HG03196 (cell line): ENCODE results near the gene MCMBP.
A peak's percentile ranks its signal among the peaks of the same experiment; 100 is the strongest.
"Not testable (repeated sequence)": the region's sequence is repeated elsewhere in the genome, so short reads cannot be mapped to it uniquely, and the experiment has no call there.

ENCODE experiments used
- ATAC-seq: cut with Tn5 transposase; IDR thresholded peaks from one replicate; pipeline ENCODE4 v1.9.1; 2021; ENCODE audit not compliant: unreplicated experiment

MCMBP gene, protein sequence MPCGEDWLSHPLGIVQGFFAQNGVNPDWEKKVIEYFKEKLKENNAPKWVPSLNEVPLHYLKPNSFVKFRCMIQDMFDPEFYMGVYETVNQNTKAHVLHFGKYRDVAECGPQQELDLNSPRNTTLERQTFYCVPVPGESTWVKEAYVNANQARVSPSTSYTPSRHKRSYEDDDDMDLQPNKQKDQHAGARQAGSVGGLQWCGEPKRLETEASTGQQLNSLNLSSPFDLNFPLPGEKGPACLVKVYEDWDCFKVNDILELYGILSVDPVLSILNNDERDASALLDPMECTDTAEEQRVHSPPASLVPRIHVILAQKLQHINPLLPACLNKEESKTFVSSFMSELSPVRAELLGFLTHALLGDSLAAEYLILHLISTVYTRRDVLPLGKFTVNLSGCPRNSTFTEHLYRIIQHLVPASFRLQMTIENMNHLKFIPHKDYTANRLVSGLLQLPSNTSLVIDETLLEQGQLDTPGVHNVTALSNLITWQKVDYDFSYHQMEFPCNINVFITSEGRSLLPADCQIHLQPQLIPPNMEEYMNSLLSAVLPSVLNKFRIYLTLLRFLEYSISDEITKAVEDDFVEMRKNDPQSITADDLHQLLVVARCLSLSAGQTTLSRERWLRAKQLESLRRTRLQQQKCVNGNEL

DNA sequence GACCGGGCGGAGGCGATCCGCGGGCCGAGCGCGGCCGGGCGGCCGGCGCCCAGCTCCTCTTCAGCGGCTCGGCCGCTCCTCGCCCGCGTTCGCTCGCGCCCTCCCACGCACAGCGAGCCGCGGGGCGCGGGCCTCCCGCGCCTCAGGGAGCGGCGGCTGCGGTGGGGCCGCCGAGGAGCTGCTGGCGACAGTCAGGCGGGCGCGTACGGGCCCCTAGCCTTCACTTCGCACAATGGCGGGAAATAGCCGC, at the start of gene MCMBP:
Gene MCMBP (minus strand): TSS at position 234 of the 250 bp plus-strand sequence. CDS start 259 bp downstream, outside the sequence.
- peak; percentile 24 for ATAC-seq

DNA sequence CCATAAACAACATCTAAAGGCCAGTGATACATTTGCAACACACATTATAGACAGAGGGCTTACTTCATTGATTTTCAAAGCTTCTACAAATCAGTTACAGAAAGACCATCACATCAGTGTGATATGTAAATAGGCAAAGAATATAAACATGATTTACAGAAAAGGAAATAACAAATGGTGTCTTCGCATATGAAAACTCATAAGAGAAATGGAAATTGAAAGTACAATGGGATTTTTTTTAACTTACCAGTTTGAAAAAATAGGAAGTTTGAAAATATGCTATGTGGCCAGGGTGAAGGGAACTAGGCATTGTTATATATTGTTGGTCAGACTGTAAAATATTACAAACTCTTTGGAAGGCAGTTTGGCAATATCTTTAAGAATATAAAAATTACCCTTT, 47.2 kb upstream of the MCMBP start:
- ATAC-seq, result no peak

DNA sequence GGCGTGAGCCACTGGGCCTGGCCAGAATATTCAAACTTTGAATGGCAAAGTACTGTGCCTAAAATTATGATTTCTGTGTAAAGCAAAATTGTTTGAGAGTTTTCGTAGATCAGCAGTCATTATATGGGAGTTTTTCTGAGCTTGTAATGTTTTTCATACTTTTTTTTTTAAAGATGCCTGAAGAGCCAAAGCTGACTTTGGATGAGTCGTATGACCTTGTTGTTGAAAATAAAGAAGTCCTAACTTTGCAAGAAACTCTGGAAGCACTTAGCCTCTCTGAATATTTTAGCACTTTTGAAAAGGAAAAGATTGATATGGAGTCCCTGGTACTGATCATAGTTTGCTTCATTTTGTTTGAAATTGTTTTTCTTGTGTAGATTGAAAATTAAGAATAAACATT, 46.6 kb upstream of the MCMBP start:
- no peak for ATAC-seq

DNA sequence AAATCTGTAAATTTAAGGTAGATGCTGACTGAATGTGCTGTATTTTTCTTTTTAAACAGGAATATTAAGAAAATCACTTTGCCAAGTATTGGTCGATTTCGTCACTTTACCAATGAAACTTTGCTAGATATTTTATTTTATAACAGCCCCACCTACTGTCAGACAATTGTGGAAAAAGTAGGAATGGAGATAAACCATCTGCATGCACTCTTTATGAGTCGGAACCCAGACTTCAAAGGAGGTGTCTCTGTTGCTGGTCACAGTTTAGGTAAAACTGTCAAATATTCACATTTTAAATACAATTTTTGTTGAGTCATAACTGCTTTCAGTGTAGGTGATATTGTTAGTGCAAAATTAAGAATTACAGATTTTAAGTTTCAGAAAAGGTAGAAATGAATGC, 45.1 kb upstream of the MCMBP start:
- no peak for ATAC-seq

DNA sequence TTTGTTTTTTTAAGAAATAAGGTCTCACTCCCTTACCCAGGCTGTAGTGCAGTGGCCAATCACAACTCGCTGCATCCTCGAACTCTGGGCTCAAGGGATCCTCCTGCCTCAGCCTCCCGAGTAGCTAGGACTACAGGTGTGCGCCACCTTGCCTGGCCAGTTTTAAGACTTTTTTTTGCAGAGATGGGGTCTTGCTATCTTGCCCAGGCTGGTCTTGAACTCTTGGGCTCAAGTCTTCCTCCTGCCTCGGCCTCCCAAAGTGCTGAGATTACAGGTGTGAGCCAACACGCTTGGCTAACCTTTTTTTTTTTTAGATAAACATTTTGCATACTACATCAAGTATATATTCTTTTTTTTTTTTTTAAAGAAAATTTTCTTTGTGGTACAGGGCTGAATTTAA, 38.0 kb upstream of the MCMBP start:
- ATAC-seq, result no peak

DNA sequence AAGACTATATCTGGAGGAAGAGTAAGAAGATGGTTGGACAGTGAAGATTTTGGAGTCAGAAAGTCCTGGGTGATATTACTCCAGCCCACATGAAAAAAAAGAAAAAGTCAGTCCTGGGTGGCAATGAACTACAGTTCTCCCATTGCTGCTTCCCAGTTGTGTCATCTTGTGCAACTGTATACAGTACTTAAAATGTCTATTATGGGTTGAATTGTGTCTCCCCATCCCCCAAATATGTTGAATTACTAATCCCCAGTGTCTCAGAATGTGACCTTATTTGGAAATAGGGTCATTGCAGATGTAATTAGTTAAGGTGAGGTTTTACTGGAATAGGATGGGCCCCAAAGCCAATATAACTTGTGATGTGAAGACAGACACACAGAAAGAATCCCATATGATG, 35.5 kb upstream of the MCMBP start:
- no peak for ATAC-seq

DNA sequence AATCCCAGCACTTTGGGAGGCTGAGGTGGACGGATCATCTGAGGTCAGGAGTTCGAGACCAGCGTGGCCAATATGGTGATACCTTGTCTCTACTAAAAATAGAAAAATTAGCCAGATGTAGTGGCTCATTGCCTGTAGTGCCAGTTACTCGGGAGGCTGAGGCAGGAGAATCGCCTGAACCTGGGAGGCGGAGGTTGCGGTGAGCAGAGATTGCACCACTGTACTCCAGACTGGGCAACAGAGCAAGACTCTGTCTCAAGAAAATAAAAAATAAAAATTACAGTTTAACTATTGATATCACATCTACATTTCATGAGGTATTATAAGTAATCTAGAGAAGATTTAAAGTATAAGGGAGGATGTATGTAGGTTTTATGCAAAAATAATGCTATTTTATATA, 35.1 kb upstream of the MCMBP start:
- ATAC-seq, result not testable (repeated sequence)

DNA sequence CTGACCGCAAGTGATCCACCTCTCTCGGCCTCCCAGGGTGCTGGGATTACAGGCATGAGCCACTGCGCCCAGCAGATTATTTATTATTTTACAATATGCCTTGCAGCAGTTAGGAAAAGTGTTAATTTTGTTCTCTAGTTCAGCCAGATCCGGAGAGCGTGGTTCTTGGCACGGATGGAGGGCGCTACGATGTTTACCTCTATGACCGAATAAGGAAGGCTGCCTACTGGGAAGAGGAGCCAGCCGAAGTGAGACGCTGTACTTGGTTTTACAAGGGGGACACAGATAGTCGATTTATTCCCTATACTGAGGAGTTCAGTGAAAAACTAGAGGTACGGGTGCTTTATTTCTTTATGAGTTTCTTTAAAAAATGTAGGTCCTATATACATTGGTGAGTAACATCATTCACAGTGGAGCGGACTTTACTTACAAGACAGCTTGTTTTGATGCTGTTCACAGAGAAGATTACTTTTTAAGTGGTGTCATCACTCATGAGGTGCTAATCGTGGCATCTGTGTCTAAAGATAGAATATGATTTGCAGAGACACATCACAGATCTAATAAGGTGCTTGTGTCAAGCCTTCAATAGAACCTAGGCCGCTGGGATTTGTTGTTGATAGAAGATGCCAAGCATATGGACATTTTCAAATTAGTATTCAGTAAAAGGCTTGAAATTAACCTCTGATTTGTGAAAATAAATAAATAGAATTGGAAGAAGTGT, 31.5 kb upstream of the MCMBP start:
- no peak for ATAC-seq

DNA sequence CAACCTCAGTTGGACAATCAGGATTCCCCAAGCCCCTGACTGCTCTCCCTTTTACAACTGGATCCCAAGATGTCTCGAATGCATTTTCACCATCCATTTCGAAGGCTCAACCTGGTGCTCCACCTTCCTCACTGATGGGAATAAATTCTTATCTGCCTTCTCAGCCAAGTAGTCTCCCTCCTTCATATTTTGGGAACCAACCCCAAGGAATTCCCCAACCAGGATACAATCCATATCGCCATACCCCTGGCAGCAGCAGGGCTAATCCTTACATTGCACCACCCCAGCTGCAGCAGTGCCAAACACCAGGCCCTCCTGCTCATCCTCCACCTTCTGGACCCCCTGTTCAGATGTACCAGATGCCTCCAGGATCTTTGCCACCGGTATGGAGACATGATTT, 25.9 kb upstream of the MCMBP start:
- ATAC-seq, result no peak

DNA sequence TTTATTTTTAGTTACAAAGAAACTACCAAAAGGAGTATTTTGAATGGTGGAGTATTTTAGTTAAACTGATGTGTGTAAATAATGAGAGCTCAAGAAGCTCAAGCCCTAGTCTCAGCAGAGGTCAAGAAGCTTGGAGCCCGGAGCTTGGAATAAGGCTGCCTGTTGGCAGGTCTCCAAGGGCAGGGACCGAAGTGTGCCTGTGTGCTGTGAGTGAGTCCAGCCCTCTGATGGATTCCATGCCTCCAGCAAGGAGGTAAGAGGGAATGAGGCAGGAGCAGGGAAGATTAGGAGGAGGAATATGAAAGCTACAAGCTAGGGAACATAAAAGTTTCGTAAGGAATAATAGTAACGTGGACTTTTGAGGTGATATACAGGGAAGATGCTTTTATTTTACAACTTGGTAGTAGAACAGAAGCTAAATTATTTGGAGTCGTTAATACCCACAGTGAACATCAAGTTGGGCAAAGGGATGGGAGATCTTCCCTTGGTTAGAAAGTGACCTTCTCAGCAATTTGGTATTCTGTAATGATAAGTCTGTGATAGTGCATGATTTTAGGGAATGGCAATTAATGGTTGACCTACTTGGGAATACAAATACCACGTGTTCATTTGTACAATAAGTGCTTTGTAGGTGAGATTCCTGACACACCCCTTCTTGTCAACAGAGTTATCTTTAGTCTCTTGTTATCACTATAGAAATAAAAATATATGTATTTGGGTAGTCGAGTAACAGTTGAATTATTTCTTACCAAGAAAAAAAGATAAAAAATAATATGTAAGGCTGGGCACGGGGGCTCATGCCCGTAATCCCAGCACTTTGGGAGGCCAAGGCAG, 24.5 kb upstream of the MCMBP start:
- ATAC-seq, result no peak

DNA sequence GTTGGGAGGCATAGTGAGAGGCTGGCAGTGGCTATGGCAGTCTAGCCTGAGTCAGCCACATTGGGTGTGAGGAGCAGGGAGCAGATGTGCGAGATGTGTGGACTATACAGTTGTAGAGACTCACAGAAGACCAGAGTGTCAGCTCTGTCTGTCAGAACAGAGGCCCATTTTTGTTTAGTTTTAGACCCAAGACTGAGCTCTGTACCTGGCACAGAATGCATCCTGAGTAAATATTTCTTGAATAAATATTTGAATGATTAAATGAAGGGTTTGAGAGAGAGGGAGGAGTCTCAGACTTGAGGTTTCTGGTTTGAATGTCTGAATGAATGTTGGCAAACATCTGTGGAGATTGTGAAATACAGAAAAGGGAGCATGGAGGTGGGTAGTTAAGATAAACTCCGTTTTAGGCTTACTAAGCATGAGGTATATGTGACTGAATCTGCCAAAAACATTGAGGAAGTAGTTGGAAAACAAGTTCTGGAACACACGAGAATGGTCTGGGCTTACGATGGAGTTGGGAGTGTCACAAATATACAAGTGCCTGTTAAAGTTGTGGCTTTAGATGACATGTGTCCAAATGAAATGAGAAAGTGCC, 23.5 kb upstream of the MCMBP start:
- no peak for ATAC-seq

DNA sequence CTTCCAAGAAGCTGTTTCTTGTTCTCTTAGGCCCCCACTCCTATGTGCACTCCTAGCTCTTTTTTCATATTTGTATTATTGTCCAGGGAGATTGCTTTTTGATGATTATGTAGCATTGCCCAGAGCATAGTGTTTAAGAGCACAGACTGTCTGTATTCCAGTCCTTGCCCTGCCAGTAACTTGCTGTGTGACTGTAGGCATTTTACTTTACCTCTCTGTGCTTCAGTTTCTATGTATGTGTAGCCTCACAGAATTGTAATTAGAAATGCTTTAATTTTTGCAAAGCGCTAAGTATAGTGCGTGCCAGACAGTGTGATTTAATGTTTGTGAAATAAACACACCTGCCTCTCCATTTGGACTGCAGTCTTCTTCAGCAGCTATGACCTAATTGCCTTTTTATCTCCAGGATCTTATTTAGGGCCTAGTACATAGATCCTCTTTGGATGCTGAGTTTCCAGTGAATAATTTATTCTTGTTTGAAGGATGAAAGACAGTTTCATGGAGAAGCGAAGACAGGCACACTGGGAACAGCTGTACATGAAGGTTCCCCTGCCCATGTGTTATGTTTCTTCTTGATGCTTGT, 21.3 kb upstream of the MCMBP start:
- no peak for ATAC-seq

DNA sequence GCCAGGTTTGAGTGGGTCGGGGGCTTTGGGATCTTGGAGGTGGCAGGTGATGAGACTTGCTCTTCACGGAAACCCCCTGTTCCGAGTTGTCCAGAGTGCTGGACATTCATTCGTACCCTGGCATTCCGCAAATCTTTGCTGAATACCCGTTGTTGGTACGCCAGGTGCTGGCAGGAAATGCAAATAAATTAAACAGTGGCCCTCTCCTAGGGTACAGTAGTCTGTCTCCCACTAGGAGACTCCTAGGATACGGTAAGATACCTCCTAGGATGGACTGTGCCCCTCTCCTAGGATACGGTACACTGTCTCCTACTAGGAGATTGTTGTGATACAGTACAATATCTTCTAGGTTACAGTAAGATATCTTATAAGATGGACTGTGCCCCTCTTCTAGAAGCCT, 20.4 kb upstream of the MCMBP start:
- ATAC-seq, result no peak

DNA sequence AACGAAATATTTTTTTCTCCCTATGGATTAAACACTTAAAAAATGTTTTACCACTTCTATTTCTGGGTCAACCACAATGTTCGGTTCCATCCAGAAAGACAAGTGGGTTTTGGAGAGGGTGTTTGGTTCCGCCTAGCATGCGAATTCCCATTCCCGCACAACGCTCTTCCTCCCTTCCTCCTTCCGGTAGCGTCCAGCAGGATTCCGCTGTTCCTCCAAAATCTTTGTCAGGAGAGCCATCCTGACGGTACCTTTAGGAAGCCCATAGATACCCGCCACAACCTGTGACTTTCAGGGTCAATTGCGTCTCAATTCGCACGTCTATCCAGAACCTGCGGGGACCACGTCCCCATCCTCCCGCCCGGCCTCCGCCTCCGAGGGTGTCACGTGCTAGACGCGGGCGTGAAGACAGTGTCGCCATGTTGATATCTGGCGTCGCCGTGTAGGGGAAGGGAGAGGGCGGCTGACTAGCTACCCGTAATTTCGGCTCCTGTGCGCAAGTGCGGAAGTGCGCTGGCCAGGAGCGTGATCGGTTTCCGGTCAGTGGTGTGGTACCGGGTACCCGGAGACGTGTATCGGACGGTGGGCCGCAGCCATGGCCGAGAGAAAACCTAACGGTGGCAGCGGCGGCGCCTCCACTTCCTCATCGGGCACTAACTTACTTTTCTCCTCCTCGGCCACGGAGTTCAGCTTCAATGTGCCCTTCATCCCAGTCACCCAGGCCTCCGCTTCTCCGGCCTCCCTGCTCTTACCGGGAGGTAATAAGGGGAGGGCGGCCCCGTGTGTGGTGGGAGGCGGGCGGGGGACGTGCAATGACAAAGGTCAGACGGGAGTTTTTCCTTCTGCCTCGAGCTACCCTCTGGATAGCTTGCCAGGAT, 19.8 kb upstream of the MCMBP start, which contains the start of gene SEC23IP:
Gene SEC23IP (plus strand): TSS at position 543 of the 878 bp plus-strand sequence. CDS start 53 bp downstream, at position 596.
- ATAC-seq, result peak; percentile 99

DNA sequence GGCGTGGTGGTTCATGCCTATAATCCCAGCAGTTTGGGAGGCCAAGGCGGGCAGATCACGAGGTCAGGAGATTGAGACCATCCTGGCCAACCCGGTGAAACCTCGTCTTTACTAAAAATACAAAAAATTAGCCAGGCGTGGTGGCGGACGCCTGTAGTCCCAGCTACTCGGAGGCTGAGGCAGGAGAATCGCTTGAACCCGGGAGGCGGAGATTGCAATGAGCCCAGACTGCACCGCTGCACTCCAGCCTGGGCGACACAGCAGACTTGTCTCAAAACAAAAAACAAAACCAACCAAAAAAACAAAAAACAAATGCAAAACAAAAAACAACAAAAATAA, 19.2 kb upstream of the MCMBP start:
- ATAC-seq, result not testable (repeated sequence)

DNA sequence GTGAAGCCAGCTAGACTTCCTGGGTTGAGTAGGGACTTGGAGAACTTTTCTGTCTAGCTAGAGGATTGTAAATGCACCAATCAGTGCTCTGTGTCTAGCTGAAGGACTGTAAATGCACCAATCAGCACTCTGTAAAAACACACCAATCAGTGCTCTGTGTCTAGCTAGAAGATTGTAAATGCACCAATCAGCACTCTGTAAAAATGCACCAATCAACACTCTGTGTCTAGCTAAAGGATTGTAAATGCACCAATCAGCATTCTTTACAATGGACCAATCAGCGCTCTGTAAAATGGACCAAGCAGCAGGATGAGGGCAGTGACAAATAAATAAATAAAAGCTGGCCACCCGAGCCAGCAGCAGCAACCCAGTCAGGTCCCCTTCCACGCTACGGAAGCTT, 17.7 kb upstream of the MCMBP start:
- ATAC-seq, result not testable (repeated sequence)

DNA sequence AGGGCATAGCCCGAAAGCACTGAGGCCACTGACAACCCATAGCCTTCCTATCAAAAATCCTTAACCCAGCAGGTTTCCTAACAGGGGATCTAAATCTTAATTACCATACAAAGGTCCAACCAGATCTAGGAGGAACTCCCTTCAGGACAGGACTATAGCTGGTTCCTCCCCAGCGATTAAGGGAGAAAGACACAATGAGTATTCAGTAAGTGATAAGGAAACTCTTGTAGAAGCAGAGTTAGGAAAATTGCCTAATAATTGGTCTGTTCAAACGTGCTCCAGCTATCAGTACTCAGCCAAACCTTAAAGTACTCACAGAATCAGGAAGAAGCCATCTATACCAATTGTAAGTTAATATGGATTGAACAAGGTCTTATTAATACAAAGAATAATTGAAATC, 16.6 kb upstream of the MCMBP start:
- ATAC-seq, result not testable (repeated sequence)

DNA sequence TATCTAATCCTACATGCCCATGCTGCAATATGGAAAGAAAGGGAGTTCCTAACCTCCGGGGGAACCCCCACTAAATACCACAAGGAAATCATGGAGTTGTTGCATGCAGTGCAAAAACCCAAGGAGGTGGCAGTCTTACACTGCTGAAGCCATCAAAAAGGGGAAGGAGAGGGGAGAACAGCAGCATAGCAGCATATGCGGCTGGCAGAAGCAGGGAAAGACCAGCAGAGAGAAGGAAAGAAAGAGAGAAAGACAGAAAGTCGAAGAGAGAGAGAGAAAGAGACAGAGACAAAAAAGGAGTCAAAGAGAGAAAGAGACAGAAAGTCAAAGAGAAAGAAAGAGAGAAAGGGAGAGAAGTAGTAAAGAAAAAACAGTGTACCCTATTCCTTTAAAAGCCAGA, 16.1 kb upstream of the MCMBP start:
- not testable (repeated sequence) for ATAC-seq

DNA sequence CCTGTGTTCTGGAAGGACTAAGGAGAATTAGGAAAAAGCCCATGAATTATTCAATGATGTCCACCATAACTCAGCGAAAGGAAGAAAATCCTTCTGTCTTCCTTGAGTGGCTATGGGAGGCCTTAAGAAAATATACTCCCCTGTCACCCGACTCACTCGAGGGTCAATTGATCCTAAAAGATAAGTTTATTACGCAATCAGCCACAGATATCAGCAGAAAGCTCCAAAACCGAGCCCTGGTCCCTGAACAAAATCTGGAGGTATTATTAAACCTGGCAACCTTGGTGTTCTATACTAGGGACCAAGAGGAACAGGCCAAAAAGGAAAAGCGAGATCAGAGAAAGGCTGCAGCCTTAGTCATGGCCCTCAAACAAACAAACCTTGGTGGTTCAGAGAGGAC, 13.4 kb upstream of the MCMBP start:
- not testable (repeated sequence) for ATAC-seq
